Neural cell (in vitro differentiated cells): Measurements from ENCODE around the gene TP53AIP1.

Experiments
- CTCF ChIP-seq: fragments of 450-650 bp; IDR thresholded peaks from 2 replicates; pipeline ENCODE4 v1.5.1; 2014; ENCODE audit warnings: antibody characterized with exemption, mild to moderate bottlenecking, moderate library complexity; ENCODE audit not compliant: poor library complexity, severe bottlenecking
- EP300 ChIP-seq: fragments of 450-650 bp; conservative IDR thresholded peaks from 2 replicates; pipeline ENCODE4 v1.6.1; 2014; ENCODE audit warnings: antibody characterized with exemption, mild to moderate bottlenecking, moderate library complexity; ENCODE audit not compliant: poor library complexity, severe bottlenecking

GRCh38 chr11:128926000-128926399 lies 16.7 kb downstream of the TP53AIP1 start:
- TF ChIP-seq CTCF (no peak), EP300 (no peak)
